Measurements from ENCODE around the gene ELAVL2.

The ELAVL2 gene

GRCh38 chr9:23821375-23822181, 4.5 kb downstream of the ELAVL2 start:
- DNase-seq (ENCODE audit: low spot score): peak; percentile 20

GRCh38 chr9:23820451-23821374, 5.3 kb downstream of the ELAVL2 start:
- DNase-seq (ENCODE audit: low spot score): no peak

GRCh38 chr9:23819403-23819802, 6.6 kb downstream of the ELAVL2 start:
- no peak for DNase-seq (ENCODE audit: low spot score)

- DNase-seq (ENCODE audit: low spot score): no peak
These were observed 11.8 kb downstream of the ELAVL2 start for GRCh38 chr9:23814243-23814642.

- no peak for DNase-seq (ENCODE audit: low spot score)
These were observed 13.4 kb downstream of the ELAVL2 start for GRCh38 chr9:23812673-23813072.

- DNase-seq (ENCODE audit: low spot score): no peak
These were observed 14.4 kb downstream of the ELAVL2 start for GRCh38 chr9:23811633-23812032.

GRCh38 chr9:23803216-23803615, 22.8 kb downstream of the ELAVL2 start:
- no peak for DNase-seq (ENCODE audit: low spot score)

- no peak for DNase-seq (ENCODE audit: low spot score)
These were observed 24.5 kb downstream of the ELAVL2 start for GRCh38 chr9:23801523-23801922.

GRCh38 chr9:23799521-23799920, 26.5 kb downstream of the ELAVL2 start:
- no peak for DNase-seq (ENCODE audit: low spot score)

- DNase-seq (ENCODE audit: low spot score): no peak
These were observed 27.7 kb downstream of the ELAVL2 start for GRCh38 chr9:23798325-23798724.

- DNase-seq (ENCODE audit: low spot score): no peak
These were observed 29.8 kb downstream of the ELAVL2 start for GRCh38 chr9:23796209-23796608.

- no peak for DNase-seq (ENCODE audit: low spot score)
These were observed 35.4 kb downstream of the ELAVL2 start for GRCh38 chr9:23790351-23791260.

- DNase-seq (ENCODE audit: low spot score): no peak
These were observed 36.3 kb downstream of the ELAVL2 start for GRCh38 chr9:23789529-23790254.

- no peak for DNase-seq (ENCODE audit: low spot score)
These were observed 41.1 kb downstream of the ELAVL2 start for GRCh38 chr9:23784962-23785361.

- DNase-seq (ENCODE audit: low spot score): no peak
These were observed 42.5 kb downstream of the ELAVL2 start for GRCh38 chr9:23783509-23783908.

GRCh38 chr9:23779220-23779619, 46.8 kb downstream of the ELAVL2 start:
- DNase-seq (ENCODE audit: low spot score): no peak

GRCh38 chr9:23777328-23777727, 48.7 kb downstream of the ELAVL2 start:
- DNase-seq (ENCODE audit: low spot score): no peak

- no peak for DNase-seq (ENCODE audit: low spot score)
These were observed 50.5 kb downstream of the ELAVL2 start for GRCh38 chr9:23775549-23775948.

- no peak for DNase-seq (ENCODE audit: low spot score)
These were observed 51.8 kb downstream of the ELAVL2 start for GRCh38 chr9:23774266-23774665.

- no peak for DNase-seq (ENCODE audit: low spot score)
These were observed 53.7 kb downstream of the ELAVL2 start for GRCh38 chr9:23772385-23772783.

GRCh38 chr9:23771746-23772384, 54.2 kb downstream of the ELAVL2 start:
- DNase-seq (ENCODE audit: low spot score): no peak
